GOT3 (cell line): ENCODE measurements around the gene TFDP1.
"Not testable (repeated sequence)": the region's sequence is repeated elsewhere in the genome, so short reads cannot be mapped to it uniquely, and the experiment has no call there.

Source experiments
- DNase-seq: peaks from one replicate; lab custom pipeline; 2025; ENCODE audit warnings: mixed read lengths; lab: John Stamatoyannopoulos, UW

The TFDP1 gene

GRCh38 chr13:113567681-113568080 is 16.9 kb upstream of the TFDP1 start:
- DNase-seq = no peak

GRCh38 chr13:113573065-113573464 is 11.5 kb upstream of the TFDP1 start:
- no peak for DNase-seq

- DNase-seq = no peak
These were observed 8.0 kb upstream of the TFDP1 start for GRCh38 chr13:113576597-113576996.

- no peak for DNase-seq
These were observed 6.6 kb upstream of the TFDP1 start for GRCh38 chr13:113577881-113578435.

- no peak for DNase-seq
These were observed 4.9 kb upstream of the TFDP1 start for GRCh38 chr13:113579686-113580085.

GRCh38 chr13:113581871-113582270 is 2.7 kb upstream of the TFDP1 start:
- no peak for DNase-seq

- DNase-seq = no peak
These were observed 1.5 kb upstream of the TFDP1 start for GRCh38 chr13:113582841-113583631.

- DNase-seq = no peak
These were observed 518 bp downstream of the TFDP1 start for GRCh38 chr13:113584870-113585671.

- DNase-seq = no peak
These were observed 1.3 kb downstream of the TFDP1 start for GRCh38 chr13:113585896-113586295.

- DNase-seq = no peak
These were observed 2.3 kb downstream of the TFDP1 start for GRCh38 chr13:113586661-113587479.

GRCh38 chr13:113588394-113589111 is 4.0 kb downstream of the TFDP1 start:
- DNase-seq = no peak

- no peak for DNase-seq
These were observed 4.9 kb downstream of the TFDP1 start for GRCh38 chr13:113589251-113589960.

GRCh38 chr13:113589961-113590339 is 5.4 kb downstream of the TFDP1 start:
- no peak for DNase-seq

GRCh38 chr13:113591750-113592149 is 7.2 kb downstream of the TFDP1 start:
- no peak for DNase-seq

GRCh38 chr13:113592571-113592970 is 8.0 kb downstream of the TFDP1 start:
- no peak for DNase-seq

- DNase-seq = not testable (repeated sequence)
These were observed 9.7 kb downstream of the TFDP1 start for GRCh38 chr13:113594066-113594821.

- no peak for DNase-seq
These were observed 10.6 kb downstream of the TFDP1 start for GRCh38 chr13:113595131-113595530.

GRCh38 chr13:113596321-113597200 is 12.0 kb downstream of the TFDP1 start:
- DNase-seq = no peak
